C4-2B (cell line): ENCODE measurements around the gene LMBR1.
"Not testable (repeated sequence)": the region's sequence is repeated elsewhere in the genome, so short reads cannot be mapped to it uniquely, and the experiment has no call there.

Experiments
- H3K27ac ChIP-seq: fragments of 450-650 bp; 2 replicates; pipeline ENCODE4 v1.5.1; 2017
- CTCF ChIP-seq: fragments of 450-650 bp; conservative IDR thresholded peaks from 2 replicates; pipeline ENCODE4 v1.5.1; 2017; ENCODE audit warnings: mild to moderate bottlenecking
- ZFX ChIP-seq: fragments of 450-650 bp; IDR thresholded peaks from 2 replicates; pipeline ENCODE4 v1.6.1; 2017

Gene LMBR1

GRCh38 chr7:156929789-156930539 is 37.0 kb upstream of the LMBR1 start:
- TF ChIP-seq CTCF (no peak), ZFX (no peak)
- H3K27ac ChIP-seq = no peak overlapping the region

- H3K27ac ChIP-seq = peak overlapping the region; percentile 18
- TF ChIP-seq CTCF (no peak), ZFX (no peak)
These were observed 35.4 kb upstream of the LMBR1 start for GRCh38 chr7:156928406-156928747.

GRCh38 chr7:156927571-156928405 is 34.8 kb upstream of the LMBR1 start:
- H3K27ac ChIP-seq = peak overlapping the region; percentile 18
- TF ChIP-seq ZFX (no peak), CTCF (no peak)

DNA sequence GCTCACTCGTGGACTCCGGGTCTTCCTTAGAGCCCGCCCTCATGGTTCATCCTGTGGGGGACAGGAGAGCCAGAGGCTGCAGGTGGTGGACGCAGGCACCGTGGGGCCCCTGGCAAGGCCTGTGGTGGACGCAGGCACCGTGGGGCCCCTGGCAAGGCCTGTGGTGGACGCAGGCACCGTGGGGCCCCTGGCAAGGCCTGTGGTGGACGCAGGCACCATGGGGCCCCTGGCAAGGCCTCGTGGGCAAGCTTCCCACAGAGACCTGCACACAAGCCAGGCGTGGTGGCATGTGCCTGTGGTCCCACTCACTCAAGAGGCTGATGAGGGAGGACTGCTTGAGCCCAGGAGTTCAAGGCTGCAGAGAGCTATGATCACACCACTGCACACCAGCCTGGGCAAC is 32.8 kb upstream of the LMBR1 start:
- not testable (repeated sequence) for H3K27ac ChIP-seq

DNA sequence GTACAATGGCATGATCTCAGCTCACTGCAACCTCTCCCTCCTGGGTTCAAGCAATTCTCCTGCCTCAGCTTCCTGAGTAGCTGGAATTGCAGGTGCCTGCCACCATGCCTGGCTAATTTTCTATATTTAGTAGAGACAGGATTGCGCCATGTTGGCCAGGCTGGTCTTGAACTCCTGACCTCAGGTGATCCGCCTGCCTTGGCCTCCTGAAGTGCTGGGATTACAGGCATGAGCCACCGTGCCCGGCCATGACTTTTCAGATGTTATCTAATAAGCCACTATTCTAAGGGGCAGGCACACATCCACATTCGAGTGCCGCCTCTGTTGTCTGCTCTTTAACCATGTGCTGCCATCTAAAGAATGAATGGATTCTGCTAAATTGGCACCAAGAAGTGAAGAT is 29.3 kb upstream of the LMBR1 start:
- not testable (repeated sequence) for H3K27ac ChIP-seq

DNA sequence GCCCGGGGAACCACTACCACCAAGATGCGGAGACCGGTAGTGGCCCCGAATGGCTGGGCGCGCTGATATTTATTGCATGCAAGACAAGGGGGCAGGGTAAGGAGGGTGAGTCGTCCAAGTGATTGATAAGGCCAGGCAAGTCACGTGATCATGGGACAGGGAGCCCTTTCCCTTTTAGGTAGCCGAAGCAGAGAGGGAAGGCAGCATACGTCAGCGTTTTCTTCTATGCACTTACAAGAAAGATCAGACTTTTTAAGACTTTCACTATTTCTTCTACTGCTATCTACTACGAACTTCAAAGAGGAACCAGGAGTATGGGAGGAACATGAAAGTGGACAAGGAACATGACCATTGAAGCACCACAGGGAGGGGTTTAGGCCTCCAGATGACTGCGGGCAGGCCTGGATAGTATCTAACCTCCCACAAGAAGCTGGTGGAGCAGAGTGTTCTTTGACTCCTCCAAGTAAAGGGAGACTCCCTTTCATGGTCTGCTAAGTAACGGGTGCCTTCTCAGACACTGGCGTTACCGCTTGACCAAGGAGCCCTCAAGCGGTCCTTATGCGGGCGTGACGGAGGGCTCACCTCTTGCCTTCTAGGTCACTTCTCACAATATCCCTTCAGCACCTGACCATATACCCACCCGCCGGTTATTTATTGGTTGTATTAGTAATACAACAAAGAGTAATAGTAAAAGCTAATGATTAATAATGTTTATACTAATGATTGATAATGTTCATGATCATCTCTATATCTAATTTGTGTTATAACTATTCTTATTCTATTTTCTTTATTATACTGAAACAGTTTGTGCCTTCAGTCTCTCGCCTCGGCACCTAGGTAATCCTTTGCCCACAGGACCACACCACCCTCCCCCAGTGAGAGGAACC is 27.7 kb upstream of the LMBR1 start:
- not testable (repeated sequence) for H3K27ac ChIP-seq

- no peak overlapping the region for H3K27ac ChIP-seq
- TF ChIP-seq CTCF (no peak), ZFX (no peak)
These were observed 27.1 kb upstream of the LMBR1 start for GRCh38 chr7:156920076-156920475.

DNA sequence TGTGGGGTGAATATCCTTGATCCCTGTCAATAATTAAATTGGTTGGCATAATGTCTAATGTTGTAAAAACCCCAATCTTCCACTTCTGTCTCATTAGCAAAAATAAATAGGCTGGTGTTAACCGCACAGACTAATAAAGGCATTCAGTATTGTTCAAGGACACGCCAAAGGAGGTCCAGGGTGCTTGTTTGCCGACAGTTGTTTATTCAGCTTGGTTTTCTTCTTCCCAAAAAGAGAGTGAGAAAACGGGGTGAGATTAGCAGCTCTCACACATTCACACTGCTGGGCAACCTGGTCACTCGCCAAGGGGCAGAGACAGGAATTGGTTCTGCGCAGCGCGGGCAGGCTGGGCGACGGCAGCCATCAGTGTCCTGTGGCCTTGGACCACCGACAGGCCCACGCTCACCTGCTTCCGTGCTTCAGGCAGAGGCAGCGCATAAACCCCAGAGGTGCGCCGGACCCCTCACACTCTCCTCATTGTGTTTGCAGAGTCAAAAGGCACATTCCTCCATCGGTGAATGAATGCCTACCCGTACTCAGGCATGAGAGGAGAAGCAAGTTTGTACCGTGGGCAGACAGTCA is 26.2 kb upstream of the LMBR1 start:
- H3K27ac ChIP-seq = no peak overlapping the region
- TF ChIP-seq CTCF (no peak), ZFX (no peak)
